Raji (cell line): ENCODE results near the gene FASTKD1.

Experiments used
- POLR2A ChIP-seq: IDR thresholded peaks from 2 replicates; pipeline ENCODE4 v1.6.1; 2011; ENCODE audit warnings: low read depth, low read length, control low read depth; ENCODE audit not compliant: insufficient read depth

The FASTKD1 gene

DNA sequence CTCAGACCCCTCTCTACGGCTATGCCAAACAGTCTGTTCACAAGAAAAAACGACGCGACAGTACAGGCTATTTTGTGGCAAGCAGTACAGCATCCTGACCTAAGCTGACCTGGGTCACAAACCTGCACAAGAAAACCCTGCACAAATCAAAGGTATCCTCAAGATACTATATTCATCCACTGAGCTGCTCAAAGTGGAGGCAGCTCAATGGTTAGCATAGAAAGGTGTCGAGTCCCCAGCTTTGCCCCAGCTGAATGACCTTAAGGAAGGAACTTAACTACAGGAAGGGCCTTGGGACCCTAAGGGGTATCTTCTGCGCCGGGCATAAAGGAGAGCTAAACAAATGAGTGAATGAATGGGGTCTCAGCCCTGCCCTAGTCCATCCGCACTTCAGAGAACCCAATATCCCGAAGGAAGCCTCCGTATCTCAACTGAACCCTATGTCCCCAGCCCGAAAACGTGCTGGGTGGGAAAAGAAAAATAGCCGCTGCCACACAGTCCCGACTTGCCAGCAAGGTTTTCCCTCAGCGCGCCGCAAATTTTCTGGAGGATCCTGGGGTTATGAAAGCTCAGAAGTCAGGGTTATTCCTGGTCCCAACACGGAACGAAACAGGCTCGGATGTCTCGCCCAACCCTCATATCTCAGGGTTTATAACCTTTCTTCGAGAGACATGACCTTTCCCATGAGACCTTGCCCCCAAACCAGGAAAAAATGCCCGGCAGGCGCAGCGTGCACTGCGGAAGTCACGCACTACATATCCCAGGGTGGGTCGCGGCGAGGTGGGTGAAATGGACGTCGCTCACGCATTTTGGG lies at the start of gene FASTKD1:
TSS of gene FASTKD1 (minus strand) at position 706 of the 814 bp plus-strand sequence. CDS start 1,836 bp downstream, outside the sequence.
- peak; percentile 83 for TF ChIP-seq POLR2A

DNA sequence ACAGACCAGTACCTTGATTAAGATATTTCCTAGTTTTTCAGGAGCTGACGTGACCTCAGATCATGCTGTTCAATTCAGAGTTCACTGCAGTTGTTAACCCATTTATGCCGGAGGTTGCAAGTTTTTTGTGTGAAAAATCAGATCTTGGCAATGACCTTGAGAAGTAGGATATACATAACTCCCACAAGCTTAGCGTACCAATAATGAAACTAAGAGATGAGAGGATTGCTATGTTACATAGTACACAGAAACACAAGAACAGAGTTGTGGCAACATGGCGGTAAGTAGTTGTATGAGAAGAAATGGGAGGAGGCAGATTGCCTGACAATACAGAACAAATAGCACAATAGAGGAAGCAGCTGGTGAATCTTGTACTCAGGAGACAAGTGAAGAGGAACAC lies 49.6 kb upstream of the FASTKD1 start:
- no peak for TF ChIP-seq POLR2A

- TF ChIP-seq POLR2A: no peak
Measured at GRCh38 chr2:169620509-169620908, 46.8 kb upstream of the FASTKD1 start.

DNA sequence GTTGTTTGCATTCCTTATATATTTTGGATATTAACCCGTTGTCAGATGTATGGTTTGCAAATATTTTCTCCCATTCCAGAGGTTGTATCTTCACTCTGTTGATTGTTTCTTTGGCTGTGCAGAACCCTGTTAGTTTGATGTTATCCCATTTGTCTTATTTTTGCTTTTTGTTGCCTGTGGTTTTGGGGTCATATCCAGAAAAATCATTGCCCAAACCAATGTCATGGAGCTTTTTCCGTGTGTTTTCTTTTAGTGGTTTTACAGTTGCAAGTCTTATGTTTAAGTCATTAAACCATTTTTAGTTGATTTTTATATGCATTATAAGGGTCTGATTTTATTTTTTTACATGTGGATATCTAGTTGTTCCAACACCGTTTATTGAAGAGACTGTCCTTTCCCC lies 46.3 kb upstream of the FASTKD1 start:
- TF ChIP-seq POLR2A: no peak

- no peak for TF ChIP-seq POLR2A
Measured at GRCh38 chr2:169613876-169614275, 40.2 kb upstream of the FASTKD1 start.

DNA sequence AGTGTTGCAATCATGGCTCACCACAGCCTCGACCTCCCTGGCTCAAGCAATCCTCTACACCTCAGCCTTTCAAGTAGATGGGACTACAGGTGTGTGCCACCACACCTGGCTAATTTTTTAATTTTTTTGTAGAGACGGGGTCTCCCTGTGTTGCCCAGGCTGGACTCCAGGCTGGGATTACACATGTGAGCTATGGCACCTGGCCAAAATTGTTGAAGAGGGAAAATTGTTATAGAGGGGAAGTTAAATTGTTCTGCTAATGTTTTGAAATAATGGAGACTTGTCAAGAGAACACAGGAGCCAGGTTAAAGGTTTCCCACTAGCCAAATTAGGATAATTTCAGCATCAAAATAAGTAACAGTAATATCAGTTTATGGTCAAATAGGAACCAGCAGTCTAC lies 35.6 kb upstream of the FASTKD1 start:
- TF ChIP-seq POLR2A: no peak

- TF ChIP-seq POLR2A: no peak
Measured at GRCh38 chr2:169599568-169599967, 25.9 kb upstream of the FASTKD1 start.

DNA sequence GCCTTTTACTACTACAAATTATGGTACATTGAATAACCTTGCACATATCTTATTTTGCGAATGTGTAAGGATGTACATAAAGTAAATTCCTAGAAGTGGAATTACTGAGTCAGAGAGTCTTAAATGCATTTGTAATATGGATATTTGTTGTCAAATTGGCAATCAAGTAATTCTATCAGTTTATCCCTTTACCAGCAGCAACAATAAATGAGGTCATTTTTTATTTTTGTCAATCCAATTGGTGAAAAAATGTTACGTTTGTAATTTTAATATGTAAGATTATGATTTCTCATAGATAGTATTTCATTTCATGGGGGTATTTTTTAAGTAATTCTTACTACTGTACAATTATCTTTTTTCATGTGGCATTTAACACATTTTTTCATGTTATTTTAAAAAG lies 25.3 kb upstream of the FASTKD1 start:
- no peak for TF ChIP-seq POLR2A

GRCh38 chr2:169590804-169591203 lies 17.1 kb upstream of the FASTKD1 start:
- TF ChIP-seq POLR2A: no peak

GRCh38 chr2:169585673-169586072 lies 12.0 kb upstream of the FASTKD1 start:
- no peak for TF ChIP-seq POLR2A

DNA sequence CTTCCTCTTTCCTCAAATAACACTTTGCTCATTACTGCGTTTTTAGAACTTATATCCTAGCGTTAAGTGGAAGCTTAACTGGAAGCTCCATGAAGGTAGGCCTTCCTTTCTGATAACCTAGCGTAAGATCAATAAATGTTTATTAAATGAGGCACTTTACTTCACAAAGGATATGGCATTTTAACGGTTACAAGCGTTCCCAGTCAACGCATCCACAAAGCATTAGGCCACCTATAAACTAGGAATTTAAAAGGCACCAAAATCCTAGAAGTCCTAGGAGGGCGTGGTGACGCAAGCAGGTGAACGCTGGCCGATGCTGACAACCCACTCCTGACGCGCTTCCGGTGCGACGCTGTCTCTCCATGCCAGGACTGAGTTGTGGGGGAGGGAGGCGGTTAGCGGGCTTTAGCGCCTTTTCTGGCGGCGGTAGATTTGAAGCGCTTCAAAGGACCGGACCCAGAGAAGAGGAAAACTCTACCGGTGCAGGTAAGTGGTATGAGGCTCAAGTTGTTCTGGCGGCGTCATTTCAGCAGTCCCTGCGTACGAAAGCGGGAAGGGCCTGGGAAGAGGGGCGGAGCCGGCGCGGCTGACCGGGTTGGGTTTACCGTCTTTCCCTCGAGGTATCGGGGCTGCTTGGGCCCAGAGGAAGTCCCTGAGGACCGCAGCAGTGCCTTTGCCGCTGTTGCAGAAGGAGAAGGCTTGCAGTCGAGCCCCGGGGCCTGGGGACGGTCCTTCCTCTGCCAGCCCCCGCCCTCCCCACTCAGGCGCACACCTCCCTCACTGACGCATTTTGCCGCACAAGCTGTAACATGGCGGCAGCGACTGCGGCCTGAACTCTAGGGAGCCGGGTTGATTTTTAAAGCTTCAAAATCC lies 10.6 kb upstream of the FASTKD1 start, which contains the start of gene PPIG:
TSS of gene PPIG (plus strand) at position 347 of the 873 bp plus-strand sequence. CDS start 19,691 bp downstream, outside the sequence.
- TF ChIP-seq POLR2A: peak; percentile 80

DNA sequence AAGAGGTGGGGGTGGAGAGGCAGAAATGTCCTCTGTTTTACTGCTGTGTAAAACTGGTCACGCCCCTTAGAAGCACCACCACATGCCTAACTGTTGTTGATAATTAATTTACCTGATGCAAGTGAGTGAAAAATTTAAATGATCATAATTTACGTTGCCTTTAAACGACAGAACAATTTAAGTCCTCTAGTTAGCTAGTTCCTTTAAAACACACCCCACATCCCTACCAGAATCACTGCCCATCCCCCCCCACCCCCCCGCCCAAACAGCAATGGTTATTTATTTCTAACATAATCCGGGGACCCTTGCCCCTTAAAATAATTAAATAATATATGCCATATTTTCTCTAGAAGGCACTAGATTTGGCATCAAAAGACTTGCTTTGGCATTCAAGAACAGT lies 9.9 kb upstream of the FASTKD1 start:
- no peak for TF ChIP-seq POLR2A

- no peak for TF ChIP-seq POLR2A
Measured at GRCh38 chr2:169579044-169579443, 5.4 kb upstream of the FASTKD1 start.

DNA sequence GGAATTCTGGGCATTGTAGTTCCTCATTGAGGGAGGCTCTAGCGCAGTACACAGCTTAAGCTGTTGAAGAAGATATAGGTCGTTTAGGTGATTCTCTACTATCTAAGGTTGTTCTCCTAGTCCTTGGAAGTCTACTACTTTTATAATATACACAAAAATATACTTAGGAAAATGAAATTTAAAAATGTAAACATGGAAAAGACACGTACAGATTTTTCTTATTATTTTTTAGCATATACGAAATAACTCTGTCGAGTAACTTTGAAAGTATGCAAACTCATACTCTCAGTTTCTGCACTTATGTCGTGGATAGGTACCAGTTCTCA lies 272 bp upstream of the FASTKD1 start:
- TF ChIP-seq POLR2A: no peak

- TF ChIP-seq POLR2A: no peak
Measured at GRCh38 chr2:169572821-169573159, 875 bp downstream of the FASTKD1 start.

DNA sequence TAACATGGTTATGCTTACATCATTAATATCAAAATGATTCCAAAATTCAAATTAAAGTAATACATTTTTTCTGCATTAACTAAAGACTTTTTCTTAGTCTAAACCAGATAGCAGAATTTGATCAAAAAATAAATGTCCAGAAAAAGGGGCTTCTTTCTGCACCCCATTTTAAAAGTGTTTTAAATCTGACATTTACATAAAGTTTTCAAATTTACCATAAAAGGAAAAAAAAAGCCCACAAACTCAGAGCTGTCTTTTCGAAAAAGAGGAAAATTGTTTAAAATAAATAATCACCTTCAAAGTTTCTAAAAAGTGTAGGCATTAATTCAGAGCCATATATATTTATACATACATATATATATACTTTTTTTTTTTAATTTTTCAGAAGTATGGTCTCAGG lies 1.5 kb downstream of the FASTKD1 start:
- no peak for TF ChIP-seq POLR2A
